ENCODE measurements around the gene FAM227B.

Gene FAM227B

GRCh38 chr15:49466119-49466518 is 154.5 kb downstream of the FAM227B start:
- Histone ChIP-seq H3K9ac (ENCODE audit: low read depth, low read length) (no peak overlapping the region), H3K9me3 (ENCODE audit: insufficient read depth, low read depth, low read length) (no peaks in the 10 kb centered on the region), H3K36me3 (ENCODE audit: insufficient read depth, low read length) (no peaks in the 10 kb centered on the region), H3K4me3 (ENCODE audit: low read length) (no peak overlapping the region), H3K27ac (ENCODE audit: low read depth, low read length) (no peak overlapping the region), H3K27me3 (ENCODE audit: insufficient read depth, low read length) (no peaks in the 10 kb centered on the region), H3K4me1 (ENCODE audit: insufficient read depth, low read length) (no peaks in the 10 kb centered on the region)
- WGBS = 95% methylated on average over 1 of the region's 1 CpG

DNA sequence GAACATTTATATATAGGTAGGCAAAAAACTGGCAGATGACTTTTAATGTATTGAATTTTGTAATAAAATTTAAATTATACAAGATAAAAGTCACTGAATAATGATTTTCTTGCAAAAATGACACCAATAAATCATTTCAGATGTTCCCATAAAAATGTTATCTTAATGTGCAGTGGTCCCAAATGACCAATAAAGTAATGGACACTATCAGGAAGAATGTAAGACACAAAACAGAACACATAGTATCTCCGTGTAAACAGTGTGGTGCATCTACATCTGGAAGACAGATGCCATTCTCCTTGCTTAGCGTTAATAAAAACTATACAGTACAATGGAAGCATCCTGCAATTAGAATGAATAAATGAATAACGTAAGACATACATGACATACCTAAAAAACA is 156.1 kb downstream of the FAM227B start:
- WGBS = 98% methylated on average over 2 of the region's 3 CpGs
- Histone ChIP-seq H3K4me3 (ENCODE audit: low read length) (no peak overlapping the region), H3K27me3 (ENCODE audit: insufficient read depth, low read length) (no peaks in the 10 kb centered on the region), H3K27ac (ENCODE audit: low read depth, low read length) (no peak overlapping the region), H3K9me3 (ENCODE audit: insufficient read depth, low read depth, low read length) (no peaks in the 10 kb centered on the region), H3K36me3 (ENCODE audit: insufficient read depth, low read length) (no peaks in the 10 kb centered on the region), H3K9ac (ENCODE audit: low read depth, low read length) (no peak overlapping the region), H3K4me1 (ENCODE audit: insufficient read depth, low read length) (no peaks in the 10 kb centered on the region)

- 88% methylated on average over 1 of the region's 2 CpGs for WGBS
- no peak overlapping the region for H3K9ac ChIP-seq (ENCODE audit: low read depth, low read length)
- no peaks in the 10 kb centered on the region for H3K36me3 ChIP-seq (ENCODE audit: insufficient read depth, low read length)
- H3K27me3 ChIP-seq (ENCODE audit: insufficient read depth, low read length) = no peaks in the 10 kb centered on the region
- H3K9me3 ChIP-seq (ENCODE audit: insufficient read depth, low read depth, low read length) = no peaks in the 10 kb centered on the region
- H3K27ac ChIP-seq (ENCODE audit: low read depth, low read length) = no peak overlapping the region
- no peak overlapping the region for H3K4me3 ChIP-seq (ENCODE audit: low read length)
- H3K4me1 ChIP-seq (ENCODE audit: insufficient read depth, low read length) = no peaks in the 10 kb centered on the region
Observed at GRCh38 chr15:49462232-49462844, 158.3 kb downstream of the FAM227B start.

- H3K9ac ChIP-seq (ENCODE audit: low read depth, low read length) = no peak overlapping the region
- H3K4me1 ChIP-seq (ENCODE audit: insufficient read depth, low read length) = no peaks in the 10 kb centered on the region
- H3K36me3 ChIP-seq (ENCODE audit: insufficient read depth, low read length) = no peaks in the 10 kb centered on the region
- no peak overlapping the region for H3K4me3 ChIP-seq (ENCODE audit: low read length)
- H3K27ac ChIP-seq (ENCODE audit: low read depth, low read length) = no peak overlapping the region
- 89% methylated on average over 2 of the region's 2 CpGs for WGBS
- H3K9me3 ChIP-seq (ENCODE audit: insufficient read depth, low read depth, low read length) = no peaks in the 10 kb centered on the region
- H3K27me3 ChIP-seq (ENCODE audit: insufficient read depth, low read length) = no peaks in the 10 kb centered on the region
Observed at GRCh38 chr15:49460411-49460941, 160.1 kb downstream of the FAM227B start.

DNA sequence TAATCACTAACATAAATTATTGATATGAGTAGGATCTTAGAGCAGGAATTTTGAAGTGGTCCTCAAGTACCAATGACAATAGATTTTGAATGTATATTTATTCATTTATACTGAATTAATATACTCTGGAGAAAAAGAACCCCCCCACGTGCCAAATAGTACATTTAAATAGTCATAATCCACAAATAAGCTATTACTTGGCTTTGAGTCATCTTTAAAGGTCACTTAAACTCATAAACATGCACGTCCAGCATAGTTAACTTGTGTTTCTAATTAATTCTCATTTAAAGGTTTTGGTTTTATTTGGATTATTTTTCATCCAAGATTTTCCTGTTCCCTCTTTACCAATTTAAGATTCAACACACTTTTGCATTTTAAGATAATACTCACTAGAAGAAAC is 162.5 kb downstream of the FAM227B start:
- 36% methylated on average over 1 of the region's 2 CpGs for WGBS
- no peak overlapping the region for H3K27ac ChIP-seq (ENCODE audit: low read depth, low read length)

GRCh38 chr15:49456166-49456565 is 164.5 kb downstream of the FAM227B start:
- H3K27ac ChIP-seq (ENCODE audit: low read depth, low read length) = no peak overlapping the region

More for the DNA sequence above, 162.5 kb downstream of the FAM227B start:
- Histone ChIP-seq H3K9ac (ENCODE audit: low read depth, low read length) (no peak overlapping the region), H3K4me1 (ENCODE audit: insufficient read depth, low read length) (no peaks in the 10 kb centered on the region), H3K36me3 (ENCODE audit: insufficient read depth, low read length) (no peaks in the 10 kb centered on the region), H3K4me3 (ENCODE audit: low read length) (no peak overlapping the region), H3K9me3 (ENCODE audit: insufficient read depth, low read depth, low read length) (no peaks in the 10 kb centered on the region), H3K27me3 (ENCODE audit: insufficient read depth, low read length) (no peaks in the 10 kb centered on the region)

GRCh38 chr15:49452595-49452994 is 168.0 kb downstream of the FAM227B start:
- Histone ChIP-seq H3K9ac (ENCODE audit: low read depth, low read length) (no peak overlapping the region), H3K27ac (ENCODE audit: low read depth, low read length) (no peak overlapping the region), H3K4me1 (ENCODE audit: insufficient read depth, low read length) (no peaks in the 10 kb centered on the region), H3K4me3 (ENCODE audit: low read length) (no peak overlapping the region), H3K36me3 (ENCODE audit: insufficient read depth, low read length) (no peaks in the 10 kb centered on the region), H3K9me3 (ENCODE audit: insufficient read depth, low read depth, low read length) (no peaks in the 10 kb centered on the region), H3K27me3 (ENCODE audit: insufficient read depth, low read length) (no peaks in the 10 kb centered on the region)
- no CpG with 5 or more reads among the region's 1 CpG for WGBS

More at GRCh38 chr15:49456166-49456565, 164.5 kb downstream of the FAM227B start:
- Histone ChIP-seq H3K4me3 (ENCODE audit: low read length) (no peak overlapping the region), H3K9me3 (ENCODE audit: insufficient read depth, low read depth, low read length) (no peaks in the 10 kb centered on the region), H3K27me3 (ENCODE audit: insufficient read depth, low read length) (no peaks in the 10 kb centered on the region), H3K4me1 (ENCODE audit: insufficient read depth, low read length) (no peaks in the 10 kb centered on the region), H3K36me3 (ENCODE audit: insufficient read depth, low read length) (no peaks in the 10 kb centered on the region), H3K9ac (ENCODE audit: low read depth, low read length) (no peak overlapping the region)

- peaks cover 12% of the 10 kb centered on the region; the same call in 1 of the 2 replicates for H3K4me1 ChIP-seq (ENCODE audit: insufficient read depth, low read length)
- no peaks in the 10 kb centered on the region for H3K36me3 ChIP-seq (ENCODE audit: insufficient read depth, low read length)
- no peaks in the 10 kb centered on the region for H3K27me3 ChIP-seq (ENCODE audit: insufficient read depth, low read length)
- no peaks in the 10 kb centered on the region for H3K9me3 ChIP-seq (ENCODE audit: insufficient read depth, low read depth, low read length)
- no peak overlapping the region for H3K9ac ChIP-seq (ENCODE audit: low read depth, low read length)
- no peak overlapping the region for H3K27ac ChIP-seq (ENCODE audit: low read depth, low read length)
- H3K4me3 ChIP-seq (ENCODE audit: low read length) = no peak overlapping the region
- WGBS = no CpG with 5 or more reads among the region's 1 CpG
Observed at GRCh38 chr15:49441816-49442215, 178.8 kb downstream of the FAM227B start.

DNA sequence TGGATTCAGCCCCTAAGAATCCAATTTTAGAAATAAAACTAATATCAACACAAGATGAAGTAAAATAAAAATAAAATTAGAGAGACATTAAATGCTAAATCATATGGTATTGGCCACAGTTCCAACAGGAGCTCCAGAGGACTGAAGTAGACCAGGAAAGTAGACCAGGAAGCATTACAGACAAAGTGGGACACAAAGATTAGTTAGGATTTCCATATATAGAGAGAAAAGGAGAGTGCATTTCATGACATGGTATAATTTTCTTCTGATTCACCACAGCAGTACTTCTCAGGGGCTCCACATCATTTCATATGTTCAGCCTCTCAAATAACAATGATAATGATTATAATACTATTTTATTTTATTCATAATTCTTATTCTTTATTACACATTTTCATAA is 179.3 kb downstream of the FAM227B start:
- Histone ChIP-seq H3K36me3 (ENCODE audit: insufficient read depth, low read length) (no peaks in the 10 kb centered on the region), H3K9ac (ENCODE audit: low read depth, low read length) (no peak overlapping the region), H3K27ac (ENCODE audit: low read depth, low read length) (no peak overlapping the region), H3K27me3 (ENCODE audit: insufficient read depth, low read length) (no peaks in the 10 kb centered on the region), H3K4me3 (ENCODE audit: low read length) (no peak overlapping the region), H3K4me1 (ENCODE audit: insufficient read depth, low read length) (peaks cover 12% of the 10 kb centered on the region; the same call in 1 of the 2 replicates), H3K9me3 (ENCODE audit: insufficient read depth, low read depth, low read length) (no peaks in the 10 kb centered on the region)

- Histone ChIP-seq H3K9ac (ENCODE audit: low read depth, low read length) (no peak overlapping the region), H3K4me3 (ENCODE audit: low read length) (no peak overlapping the region), H3K9me3 (ENCODE audit: insufficient read depth, low read depth, low read length) (no peaks in the 10 kb centered on the region), H3K4me1 (ENCODE audit: insufficient read depth, low read length) (peaks cover 12% of the 10 kb centered on the region; the same call in 1 of the 2 replicates), H3K27ac (ENCODE audit: low read depth, low read length) (no peak overlapping the region), H3K36me3 (ENCODE audit: insufficient read depth, low read length) (no peaks in the 10 kb centered on the region), H3K27me3 (ENCODE audit: insufficient read depth, low read length) (no peaks in the 10 kb centered on the region)
- WGBS = 97% methylated on average over 4 of the region's 5 CpGs
Observed at GRCh38 chr15:49439678-49440395, 180.8 kb downstream of the FAM227B start.

DNA sequence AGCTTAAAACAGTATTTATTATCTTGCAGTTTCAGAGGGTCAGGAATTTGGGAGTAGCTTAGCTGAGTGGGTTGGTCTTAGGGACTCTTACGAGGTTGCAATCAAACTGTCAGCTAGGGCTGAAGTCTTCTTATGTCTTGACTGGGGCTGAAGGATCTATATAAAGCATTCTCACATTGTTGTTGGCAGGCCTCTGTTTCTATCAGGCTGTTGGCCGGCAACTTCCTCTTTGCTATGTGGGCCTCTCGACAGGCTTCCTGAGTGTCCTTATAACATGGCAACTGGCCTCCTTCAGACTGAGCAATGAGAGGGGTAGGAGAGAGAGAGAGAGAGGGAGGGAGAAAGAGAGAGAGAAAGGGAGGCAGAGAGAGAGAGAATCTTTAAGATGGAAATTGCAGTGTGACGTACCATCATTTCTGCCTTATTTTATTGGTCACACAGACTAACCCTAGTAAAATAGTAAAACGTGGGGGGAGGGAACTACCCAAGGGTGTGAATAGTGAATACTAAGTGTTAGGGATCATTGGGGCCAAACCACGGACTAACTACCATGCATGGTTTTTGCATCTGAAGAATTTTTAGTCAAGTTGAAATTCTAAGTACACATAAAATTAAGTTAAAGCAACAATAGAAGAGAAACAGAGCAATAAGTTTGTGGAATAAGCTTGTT is 181.5 kb downstream of the FAM227B start:
- H3K4me3 ChIP-seq (ENCODE audit: low read length) = no peak overlapping the region
- no peak overlapping the region for H3K9ac ChIP-seq (ENCODE audit: low read depth, low read length)
- no peak overlapping the region for H3K27ac ChIP-seq (ENCODE audit: low read depth, low read length)
- no peaks in the 10 kb centered on the region for H3K27me3 ChIP-seq (ENCODE audit: insufficient read depth, low read length)
- 90% methylated on average over 6 of the region's 6 CpGs for WGBS
- peaks cover 12% of the 10 kb centered on the region; the same call in 1 of the 2 replicates for H3K4me1 ChIP-seq (ENCODE audit: insufficient read depth, low read length)
- no peaks in the 10 kb centered on the region for H3K36me3 ChIP-seq (ENCODE audit: insufficient read depth, low read length)
- no peaks in the 10 kb centered on the region for H3K9me3 ChIP-seq (ENCODE audit: insufficient read depth, low read depth, low read length)

Data from HUES64 (cell line).